ENCODE results near the gene SSH2.
"Not testable (repeated sequence)": the region's sequence is repeated elsewhere in the genome, so short reads cannot be mapped to it uniquely, and the experiment has no call there.

SSH2 gene

DNA sequence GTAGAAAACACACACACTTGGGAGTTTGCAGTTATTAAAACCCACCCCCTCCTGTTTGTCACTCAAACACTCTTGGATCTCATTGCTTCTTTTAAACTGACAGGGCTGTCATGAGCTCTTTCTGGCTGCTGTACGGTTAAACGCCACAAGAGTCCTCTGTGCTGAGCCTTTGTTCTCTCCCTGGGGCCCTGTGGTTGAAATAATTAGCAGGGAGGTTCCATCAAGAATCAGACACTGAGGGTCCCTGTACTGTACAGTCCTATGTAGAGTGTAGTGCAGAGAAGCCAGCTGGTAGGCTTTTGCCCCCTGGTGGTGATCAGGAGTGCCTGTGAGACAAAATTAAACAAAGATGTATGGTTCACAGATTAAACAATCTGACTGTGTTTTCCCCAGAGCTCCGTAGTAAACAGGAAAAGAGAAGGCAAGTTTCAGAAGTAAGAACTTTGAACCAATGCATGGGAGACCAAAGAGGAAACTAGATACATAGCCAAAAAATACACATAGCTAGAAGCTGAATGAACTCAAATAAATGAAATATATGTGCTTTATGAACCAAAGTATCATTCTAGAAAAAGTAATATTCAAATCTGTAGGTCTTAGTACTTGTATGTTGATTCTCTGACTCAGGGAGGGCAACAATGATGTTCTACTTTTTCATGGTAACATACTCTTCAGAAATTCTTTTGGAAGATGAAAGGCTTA, 1.4 kb upstream of the SSH2 start:
- DNase-seq (ENCODE audit: low read depth, low spot score), result peak; percentile 61

DNA sequence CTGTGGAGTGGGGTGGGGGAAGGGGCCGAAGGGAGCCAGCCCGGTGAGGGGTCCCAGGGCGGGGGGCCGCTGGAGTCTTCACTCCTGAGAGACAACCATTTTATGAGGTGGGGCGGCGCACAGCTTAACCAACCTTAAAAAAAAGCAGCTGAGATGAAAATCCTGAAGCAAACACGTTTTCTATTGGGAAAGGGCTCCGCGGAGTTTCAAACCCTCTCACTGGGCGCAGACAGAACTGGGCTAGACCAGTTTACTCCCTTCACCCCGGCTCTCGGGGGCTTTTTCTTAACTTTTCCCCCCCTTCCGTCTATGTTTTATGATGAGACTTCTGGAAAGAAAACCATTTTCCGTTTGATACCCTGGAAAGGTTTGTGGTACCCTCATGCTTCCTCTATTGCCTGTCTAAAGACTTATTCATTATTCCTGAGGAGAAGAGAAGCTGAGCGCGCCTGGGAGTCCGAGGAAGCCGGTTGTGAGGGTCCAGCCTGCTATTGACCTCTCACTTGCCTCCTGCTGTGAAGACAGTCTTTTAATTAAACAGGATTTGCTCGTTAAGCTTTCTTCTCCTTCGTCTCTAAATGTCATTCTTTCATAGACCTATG, 482 bp upstream of the SSH2 start:
- DNase-seq (ENCODE audit: low read depth, low spot score), result no peak

DNA sequence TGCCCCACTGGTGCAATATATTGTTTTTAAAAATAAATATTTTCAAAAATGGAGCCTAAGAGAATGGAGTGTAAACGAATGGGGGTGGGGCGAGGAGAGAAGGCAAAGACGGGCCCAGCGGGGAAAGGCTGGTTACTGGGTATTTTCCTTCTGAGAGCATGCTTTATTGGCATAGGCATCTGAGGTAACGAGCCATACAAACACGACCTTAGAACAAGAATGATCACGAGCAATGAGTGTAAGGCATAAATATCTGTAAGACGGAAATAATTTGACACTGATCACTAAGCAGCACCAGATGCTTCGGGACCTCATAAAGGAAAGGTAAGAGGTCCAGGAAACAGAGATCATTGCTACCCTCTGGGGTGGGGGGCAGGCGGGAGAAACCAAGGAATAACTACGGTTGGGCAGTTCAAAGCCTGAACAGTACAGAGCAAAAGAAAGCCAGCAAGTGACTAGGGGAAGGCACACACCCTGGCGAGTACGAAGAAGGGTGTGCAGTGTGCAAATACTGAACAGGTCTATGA, 959 bp downstream of the SSH2 start:
- no peak for DNase-seq (ENCODE audit: low read depth, low spot score)

DNA sequence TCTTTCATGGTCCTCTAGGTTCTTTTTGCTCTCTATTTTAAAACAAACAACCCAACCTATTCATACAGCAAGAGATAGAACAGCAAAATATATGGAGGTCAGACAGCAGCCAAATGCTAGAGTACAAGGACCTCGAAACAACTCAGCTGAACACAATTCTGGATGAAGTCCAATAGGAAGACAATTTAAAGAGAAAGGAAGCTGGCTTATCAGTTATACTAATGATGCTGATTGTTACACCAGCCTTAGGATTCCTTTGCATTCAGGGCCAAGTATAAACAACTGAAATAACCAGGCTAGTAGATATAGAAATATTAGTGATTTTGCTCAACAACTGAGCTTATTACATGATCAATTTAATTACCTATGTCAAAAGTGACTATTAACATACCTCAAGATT, 2.5 kb downstream of the SSH2 start:
- no peak for DNase-seq (ENCODE audit: low read depth, low spot score)

DNA sequence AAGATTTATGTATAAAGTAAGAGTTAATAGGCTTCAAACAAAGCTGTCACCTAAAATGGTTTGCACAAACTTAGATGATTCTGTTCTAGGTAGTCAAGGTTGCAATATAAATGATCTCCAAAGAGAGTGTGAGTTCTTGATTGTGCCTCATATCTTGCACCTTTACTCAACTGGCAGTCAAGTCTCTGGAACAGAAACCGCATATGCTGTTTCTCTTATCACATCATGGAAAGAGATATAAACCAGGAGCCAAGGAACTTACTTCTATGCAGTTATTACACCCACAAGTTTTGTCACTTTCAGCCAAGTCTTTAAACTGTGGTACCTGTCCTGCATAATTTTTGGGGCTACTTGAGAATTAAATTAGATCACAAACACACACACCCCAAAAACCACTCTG, 5.2 kb downstream of the SSH2 start:
- no peak for DNase-seq (ENCODE audit: low read depth, low spot score)

DNA sequence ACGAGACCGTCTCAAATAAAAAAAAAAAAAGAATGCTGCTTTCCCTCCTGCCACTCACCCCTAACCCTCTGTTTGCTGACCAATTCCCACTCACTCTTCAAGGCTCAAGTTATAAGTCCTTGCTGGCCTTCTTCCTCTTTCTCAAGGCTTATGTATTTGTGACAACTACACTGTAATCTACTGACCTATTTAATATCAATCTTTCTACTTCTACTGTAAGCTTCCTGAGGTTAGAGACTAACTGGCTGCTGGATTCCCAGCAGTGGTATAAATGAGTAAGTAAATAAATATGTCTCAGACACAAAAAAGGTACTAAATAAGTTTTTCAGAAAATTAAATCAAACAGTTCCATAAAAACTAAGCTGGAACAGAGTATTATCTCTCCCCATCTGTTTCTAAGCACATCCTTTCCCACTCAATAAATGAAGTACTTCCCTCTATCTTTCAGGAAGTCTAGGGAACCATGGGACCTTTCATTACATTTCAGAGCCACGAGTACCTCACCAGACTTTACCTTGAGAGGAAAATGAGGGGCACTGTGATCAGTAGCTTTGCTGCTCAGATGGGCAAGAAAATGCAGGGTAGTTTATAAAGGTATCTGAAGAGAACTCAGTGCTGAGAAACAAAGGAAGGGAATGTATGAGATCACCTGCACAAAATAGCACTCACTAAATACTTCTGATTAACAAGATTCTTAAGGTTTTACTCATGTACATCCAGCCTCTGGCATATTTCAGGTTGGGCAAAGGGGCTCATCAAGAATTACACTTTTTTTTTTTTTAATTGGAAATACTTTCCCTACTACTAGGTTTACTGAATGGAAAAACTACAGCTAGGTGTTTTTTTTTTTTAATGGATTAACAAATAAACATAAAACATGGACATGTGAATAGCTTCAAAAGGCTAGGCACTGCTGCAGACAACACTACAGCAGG, 10.8 kb downstream of the SSH2 start:
- no peak for DNase-seq (ENCODE audit: low read depth, low spot score)

DNA sequence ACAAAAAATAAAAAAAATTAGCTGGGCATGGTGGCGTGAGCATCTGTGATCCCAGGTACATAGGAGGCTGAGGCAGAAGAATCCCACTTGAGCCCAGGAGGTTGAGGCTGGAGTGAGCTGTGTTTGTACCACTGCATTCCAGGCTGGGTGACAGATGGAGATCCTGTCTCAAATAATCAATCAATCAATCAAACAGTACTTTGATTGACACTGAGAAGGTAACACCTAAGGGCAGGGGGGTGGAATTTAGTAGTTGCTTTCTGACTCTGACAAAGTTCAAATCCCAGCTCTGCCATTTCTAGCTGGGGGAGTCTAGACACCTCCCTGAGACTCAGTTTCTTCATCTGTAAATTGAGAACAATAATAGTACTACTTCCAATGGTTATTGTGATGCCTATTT, 12.0 kb downstream of the SSH2 start:
- no peak for DNase-seq (ENCODE audit: low read depth, low spot score)

DNA sequence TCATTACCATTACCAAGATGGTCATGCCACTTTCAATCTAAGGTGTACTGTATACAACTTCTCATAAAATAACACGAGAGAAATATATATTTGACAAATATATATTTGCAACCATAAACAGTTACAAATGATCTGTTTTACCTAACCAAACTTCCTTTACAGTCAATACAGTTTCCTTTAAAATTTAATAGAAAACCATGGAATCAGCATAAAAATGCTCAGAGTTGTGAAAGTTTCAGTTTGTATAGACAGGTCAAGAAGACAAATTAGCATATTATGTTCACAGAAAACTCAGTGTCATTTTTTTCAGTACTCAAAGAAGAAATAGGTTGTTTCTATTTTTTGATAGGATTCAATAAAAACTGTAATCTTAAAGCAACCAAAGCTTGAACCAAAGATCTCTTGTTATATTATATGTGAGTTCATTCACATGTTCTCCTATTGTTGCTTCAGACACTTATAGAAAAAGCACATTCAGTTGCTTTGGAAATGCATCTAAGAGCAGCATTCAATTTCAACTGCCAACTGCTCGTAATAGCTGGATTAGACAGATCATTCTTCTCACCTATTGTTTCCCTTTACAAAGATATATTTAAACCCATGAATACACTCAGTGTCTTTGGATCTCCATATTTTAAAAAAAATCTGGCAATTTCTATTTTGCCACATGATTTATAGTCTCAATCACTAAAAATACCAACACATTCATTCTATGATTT, 15.1 kb downstream of the SSH2 start:
- no peak for DNase-seq (ENCODE audit: low read depth, low spot score)

DNA sequence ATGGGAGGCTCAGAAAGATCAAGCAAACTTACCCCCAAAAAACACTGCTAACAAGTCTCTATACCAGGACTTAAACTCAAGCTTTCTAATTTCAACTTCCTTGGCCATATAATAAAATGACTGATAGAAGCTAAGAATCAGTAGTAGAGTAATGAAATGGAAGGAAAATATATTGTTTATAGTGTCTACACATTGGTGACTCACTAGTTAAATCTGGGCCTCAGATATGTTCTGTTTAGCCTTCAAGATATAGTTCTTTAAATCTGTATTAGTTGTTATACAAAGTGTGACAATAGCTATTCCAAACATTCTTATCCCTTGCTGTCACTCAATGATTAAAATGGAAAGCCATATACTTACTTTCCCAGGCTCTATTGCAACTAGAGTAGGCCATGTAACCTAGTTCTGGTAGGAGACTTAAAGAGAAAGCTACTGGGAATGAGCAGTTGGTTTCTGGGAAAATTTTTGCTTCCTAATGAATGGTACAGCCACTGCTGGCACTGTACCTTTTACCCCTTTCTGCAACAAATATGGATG, 18.3 kb downstream of the SSH2 start:
- no peak for DNase-seq (ENCODE audit: low read depth, low spot score)

DNA sequence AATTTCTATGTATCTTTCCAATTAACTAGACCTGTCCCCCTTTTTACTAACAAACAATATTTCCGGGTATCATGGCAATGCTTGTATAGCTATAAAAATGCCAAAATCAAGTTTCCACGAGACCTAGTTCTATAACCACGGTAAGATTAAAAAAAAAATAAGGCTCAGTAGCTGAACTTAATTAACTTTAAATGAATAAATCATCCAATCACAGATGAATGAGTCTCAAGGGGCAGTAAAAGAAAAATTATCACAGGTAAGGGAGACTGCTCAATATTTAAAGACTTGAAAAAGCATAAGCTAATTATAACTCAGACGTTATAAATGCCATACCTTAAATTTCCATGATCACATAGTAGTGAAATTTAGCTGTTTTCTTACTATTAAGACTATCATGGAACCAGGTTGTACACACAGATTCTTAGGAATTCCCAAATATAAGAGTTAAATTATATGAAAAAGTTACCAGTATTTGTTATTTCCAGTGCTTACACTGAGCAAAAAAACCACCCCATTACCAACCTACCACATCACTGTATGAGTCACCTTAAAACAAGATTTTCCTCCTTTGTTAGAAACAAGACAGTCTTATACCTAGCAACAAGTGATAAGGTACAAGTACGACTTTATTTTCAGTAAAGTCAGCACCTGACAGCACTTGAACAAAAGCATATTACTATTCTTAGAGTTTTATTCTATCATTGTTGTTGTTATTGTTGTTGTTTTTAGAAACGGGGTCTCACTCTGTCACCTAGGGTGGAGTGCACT, 20.6 kb downstream of the SSH2 start:
- DNase-seq (ENCODE audit: low read depth, low spot score), result no peak

DNA sequence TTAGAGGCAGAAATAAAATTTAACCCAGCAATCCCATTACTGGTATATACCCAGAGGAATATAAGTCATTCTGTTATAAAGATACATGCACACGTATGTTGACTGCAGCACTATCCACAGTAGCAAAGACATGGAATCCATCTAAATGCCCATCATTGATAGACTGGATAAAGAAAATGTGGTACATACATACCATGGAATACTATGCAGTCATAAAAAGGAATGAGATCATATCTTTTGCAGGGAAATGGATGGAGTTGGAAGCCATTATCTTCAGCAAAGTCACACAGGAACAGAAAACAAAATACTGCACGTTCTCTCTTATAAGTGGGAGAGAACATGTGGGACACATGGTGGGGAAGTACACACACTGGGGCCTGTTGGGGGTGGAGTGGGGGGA, 23.1 kb downstream of the SSH2 start:
- no peak for DNase-seq (ENCODE audit: low read depth, low spot score)

DNA sequence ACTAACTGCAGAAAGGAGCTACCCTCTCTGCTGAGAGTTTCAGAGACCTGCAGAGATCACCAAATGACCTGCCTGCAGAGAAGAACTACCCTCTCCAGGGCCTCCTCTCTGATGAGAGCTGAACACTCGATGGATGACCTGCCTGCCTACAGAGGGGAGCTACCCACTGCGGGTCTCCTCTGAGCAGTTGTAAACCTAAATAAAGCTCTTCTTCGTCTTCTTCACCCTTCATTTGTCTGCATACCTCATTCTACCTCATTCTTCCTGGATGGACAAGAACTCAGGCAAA, 24.2 kb downstream of the SSH2 start:
- no peak for DNase-seq (ENCODE audit: low read depth, low spot score)

DNA sequence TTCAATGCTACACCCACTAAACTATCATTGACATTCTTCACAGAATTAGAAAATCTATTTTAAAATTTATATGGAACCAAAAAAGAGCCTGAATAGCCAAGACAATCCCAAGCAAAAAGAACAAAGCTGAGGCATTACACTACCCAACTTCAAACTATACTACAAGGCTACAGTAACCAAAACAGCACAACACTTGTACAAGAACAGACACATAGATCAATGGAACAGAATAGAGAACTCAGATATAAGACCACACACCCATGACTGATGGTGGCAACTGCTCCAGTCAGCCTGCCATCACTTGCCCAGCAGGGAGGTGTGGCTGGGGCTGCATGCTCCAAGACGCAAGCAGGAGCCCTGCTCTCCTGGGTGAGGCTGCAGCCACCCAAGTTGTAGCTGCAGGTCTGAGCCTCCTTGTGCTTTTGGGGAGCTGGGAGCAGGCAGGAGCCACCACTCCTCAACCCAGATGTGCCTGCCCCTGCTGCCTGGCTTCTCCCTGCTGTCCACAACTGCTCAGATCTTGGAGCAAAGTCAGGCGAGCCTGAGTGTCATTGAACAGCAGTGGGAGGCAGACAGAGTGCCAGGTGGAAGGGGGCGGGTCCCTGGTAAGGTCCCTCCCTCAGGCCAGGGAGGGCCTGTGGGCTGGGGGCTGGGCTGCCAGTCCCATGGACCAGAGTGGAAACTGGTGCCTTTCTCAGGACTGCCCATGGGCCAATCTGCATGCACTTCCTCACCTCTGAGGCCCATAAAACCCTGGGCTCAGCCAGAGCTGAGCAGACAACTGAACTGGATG, 24.7 kb downstream of the SSH2 start:
- DNase-seq (ENCODE audit: low read depth, low spot score), result no peak

DNA sequence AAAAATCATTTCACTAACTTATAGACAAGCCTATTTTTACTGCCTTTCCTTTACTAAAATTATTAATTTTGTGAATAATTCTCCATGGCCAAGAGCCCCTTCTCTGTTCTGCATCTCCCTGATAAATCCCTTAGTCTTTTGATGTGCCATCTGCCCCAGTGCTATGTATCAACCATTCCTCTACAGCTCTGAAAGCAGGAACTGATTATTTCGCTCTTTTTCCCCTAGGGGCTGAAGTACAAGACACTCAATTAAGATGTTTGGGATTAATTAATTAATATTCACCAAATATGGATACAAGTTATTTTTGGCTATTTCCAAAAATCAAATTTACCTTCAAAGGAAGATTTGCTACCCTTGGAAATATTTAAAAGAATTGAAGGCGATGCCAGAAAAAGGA, 26.6 kb downstream of the SSH2 start:
- no peak for DNase-seq (ENCODE audit: low read depth, low spot score)

DNA sequence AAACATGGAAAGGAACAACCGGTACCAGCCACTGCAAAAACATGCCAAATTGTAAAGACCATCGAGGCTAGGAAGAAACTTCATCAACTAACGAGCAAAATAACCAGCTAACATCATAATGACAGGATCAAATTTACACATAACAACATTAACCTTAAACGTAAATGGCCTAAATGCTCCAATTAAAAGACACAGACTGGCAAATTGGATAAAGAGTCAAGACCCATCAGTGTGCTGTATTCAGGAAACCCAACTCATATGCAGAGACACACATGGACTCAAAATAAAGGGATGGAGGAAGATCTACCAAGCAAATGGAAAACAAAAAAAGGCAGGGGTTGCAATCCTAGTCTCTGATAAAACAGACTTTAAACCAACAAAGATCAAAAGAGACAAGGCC, 32.9 kb downstream of the SSH2 start:
- DNase-seq (ENCODE audit: low read depth, low spot score), result not testable (repeated sequence)

DNA sequence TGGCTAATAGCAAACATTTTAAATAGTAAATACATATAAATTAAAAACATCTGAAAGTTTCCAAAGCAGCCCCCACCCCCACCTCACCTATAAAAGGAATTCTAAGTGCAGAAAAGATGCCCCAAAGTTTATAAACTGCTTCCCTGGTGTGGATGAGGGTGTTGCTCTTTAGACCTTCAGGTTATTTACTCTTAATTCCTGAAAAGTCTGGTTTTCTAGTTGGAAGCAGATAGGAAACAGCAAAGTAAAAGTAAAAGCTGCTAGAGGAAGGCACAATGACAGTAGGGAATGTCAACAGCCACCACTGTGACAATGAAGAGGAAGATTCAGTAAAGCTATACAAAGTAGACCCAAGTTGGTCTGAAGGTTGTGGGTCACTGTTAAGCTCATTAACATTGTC, 37.8 kb downstream of the SSH2 start:
- no peak for DNase-seq (ENCODE audit: low read depth, low spot score)

DNA sequence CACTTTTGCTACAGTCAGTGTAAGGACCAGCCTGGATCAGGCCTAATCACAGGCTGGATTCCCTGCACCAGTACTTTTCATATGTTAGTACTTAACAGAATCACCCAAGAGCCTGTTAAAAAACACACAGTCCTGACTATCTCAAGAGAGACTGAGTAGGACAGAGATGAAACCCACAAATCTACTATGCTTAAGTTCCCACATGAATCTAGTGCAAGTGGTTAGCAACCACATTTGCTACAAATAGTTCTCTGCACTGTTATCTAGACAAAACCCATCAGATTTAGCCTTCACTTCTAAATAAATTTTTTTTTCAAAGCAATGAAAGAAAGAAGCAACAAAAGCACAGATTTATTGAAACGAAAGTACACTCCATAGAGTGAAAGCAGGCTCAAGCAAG, 38.9 kb downstream of the SSH2 start:
- DNase-seq (ENCODE audit: low read depth, low spot score), result no peak

DNA sequence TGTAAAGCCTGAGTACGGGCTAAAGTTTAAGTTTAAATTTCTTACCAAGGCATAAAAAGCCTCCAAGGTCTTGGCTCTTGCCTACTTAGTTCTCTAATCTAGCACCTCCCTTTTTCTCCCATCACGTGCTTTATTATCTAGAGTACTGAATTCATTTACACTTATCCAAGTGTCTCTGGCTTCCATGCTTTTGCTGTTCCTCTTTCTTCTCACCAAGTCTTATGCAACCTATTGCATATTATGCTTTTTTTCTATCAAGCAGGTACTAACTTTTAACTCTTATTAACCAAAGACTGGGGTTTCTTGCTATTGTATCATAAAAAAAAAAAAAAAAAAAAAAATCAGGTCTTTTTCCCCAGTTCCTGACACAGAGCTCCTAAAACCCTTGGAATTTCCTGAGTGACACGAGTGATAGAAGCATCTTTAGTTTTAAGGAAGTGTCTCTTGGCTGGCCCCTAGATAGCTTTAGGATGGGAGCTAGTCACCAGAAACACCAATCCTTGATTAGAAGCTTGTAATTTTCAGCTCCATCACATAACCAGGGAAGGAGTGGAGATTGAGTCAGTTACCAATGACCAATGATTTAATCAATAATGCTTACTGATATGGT, 44.9 kb downstream of the SSH2 start:
- DNase-seq (ENCODE audit: low read depth, low spot score), result no peak

DNA sequence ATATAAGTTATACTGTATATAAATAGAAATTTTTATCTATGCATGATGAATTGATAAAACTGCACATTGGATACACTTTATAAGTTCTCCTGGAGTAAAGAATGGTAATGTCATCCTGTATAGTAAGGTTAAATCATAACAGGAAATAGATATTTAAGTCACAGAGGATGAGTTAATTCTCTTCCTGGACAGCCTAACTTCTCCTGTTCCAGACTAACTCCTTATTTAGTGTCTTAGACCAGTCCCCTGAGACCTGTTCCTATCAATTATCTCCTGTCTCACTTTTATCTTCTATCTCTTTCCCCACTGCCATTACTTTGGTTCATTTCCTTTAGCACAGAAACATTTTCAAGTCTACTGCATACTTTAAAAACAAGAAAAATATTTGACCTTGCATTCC, 46.5 kb downstream of the SSH2 start:
- no peak for DNase-seq (ENCODE audit: low read depth, low spot score)

DNA sequence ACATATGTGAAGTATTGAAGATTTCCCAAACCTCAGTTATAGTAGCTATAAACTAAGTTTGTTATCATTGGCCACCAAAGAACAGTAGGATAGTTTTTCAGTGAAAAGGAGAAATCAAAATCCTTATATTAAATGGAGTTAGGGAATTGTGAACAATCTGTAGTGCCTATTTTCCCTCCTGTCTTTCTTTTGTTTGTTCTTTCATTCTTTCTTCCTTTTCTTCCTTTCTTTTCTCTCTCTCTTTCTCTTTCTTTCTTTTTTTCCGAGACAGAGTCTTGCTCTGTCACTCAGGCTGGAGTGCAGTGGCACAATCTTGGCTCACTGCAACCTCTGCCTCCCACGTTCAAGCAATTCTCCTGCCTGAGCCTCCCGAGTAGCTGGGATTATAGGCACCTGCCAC, 48.8 kb downstream of the SSH2 start:
- no peak for DNase-seq (ENCODE audit: low read depth, low spot score)

Data from ELF-1 (cell line).